Measurements from ENCODE around the gene FGD2. TPM values are rescaled to one million over a fixed set of nuclear protein-coding genes. Genes with fewer than 3 reads are reported as not detected.
A peak's percentile ranks its signal among the peaks of the same experiment; 100 is the strongest.

FGD2 gene
- total RNA-seq, 1 experiment from 2014 or later: 0.13 TPM

DNA sequence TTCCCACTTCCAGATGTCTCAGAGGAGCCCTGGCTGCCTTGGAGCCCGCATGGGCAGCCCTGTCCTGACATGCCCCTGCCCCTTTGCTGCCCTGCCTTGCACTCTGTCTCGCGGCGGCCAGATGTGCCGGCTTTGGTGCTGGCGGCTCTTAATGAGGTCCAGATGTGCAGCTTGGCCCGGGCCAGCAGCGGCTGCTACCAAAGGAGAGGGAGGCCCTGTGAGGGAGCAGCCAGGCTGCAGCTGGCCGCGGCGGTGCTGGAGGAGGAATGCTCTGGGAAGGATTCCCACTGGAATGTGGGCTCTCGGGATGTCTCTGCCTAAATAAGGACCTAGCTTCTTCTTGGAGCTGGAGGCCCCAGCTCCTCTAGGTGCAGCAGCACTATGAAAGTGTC lies 72.4 kb downstream of the FGD2 start:
- Mint-ChIP-seq H3K36me3 (ENCODE audit: insufficient read depth in 1 of 3, low read depth in 3 of 3) (peaks cover 0 to 6% (median 3%) of the 10 kb centered on the region in 3 experiments; a peak in 4 of 7 replicates), H3K9me3 (peaks cover 0 to 5% of the 10 kb centered on the region in 2 experiments; a peak in 2 of 5 replicates), H3K27ac (peak overlapping the region; percentile 57 to 87 (median 85); a peak in 3 of 7 replicates), H3K4me1 (peaks cover 15 to 20% of the 10 kb centered on the region in 2 experiments), H3K4me3 (no peak overlapping the region), H3K27me3 (ENCODE audit: low read depth) (no peaks in the 10 kb centered on the region)
- Histone ChIP-seq H2BK5ac (ENCODE audit: insufficient read length, low read length) (no peak overlapping the region), H2AK5ac (ENCODE audit: insufficient read length, low read length) (no peak overlapping the region), H3K4me1 (ENCODE audit: insufficient read depth, low read length) (no peaks in the 10 kb centered on the region; the same call in none of the 2 replicates), H3K79me2 (ENCODE audit: insufficient read depth, low read length) (no peaks in the 10 kb centered on the region), H3K9me3 (ENCODE audit: control insufficient read depth, low read depth, low read length) (no peaks in the 10 kb centered on the region), H3K4me2 (ENCODE audit: insufficient read depth, insufficient read length, low read length) (no peak overlapping the region), H4K8ac (replicated peaks; ENCODE audit: insufficient read length, low read depth, low read length) (no peak overlapping the region), H2BK12ac (ENCODE audit: insufficient read length, low read depth, low read length) (no peak overlapping the region), H3K18ac (ENCODE audit: insufficient read length, low read depth, low read length) (no peak overlapping the region), H3K27ac (ENCODE audit: insufficient read length, low read depth, low read length) (no peak overlapping the region), H3K9ac (ENCODE audit: extremely low read depth, insufficient read length, low read length) (no peak overlapping the region), H2BK15ac (ENCODE audit: low read depth, low read length) (no peak overlapping the region), H4K5ac (ENCODE audit: insufficient read length, low read depth, low read length) (no peak overlapping the region), H4K91ac (ENCODE audit: insufficient read length, low read depth, low read length) (no peak overlapping the region), H2BK120ac (ENCODE audit: low read depth, low read length, poor library complexity, severe bottlenecking) (no peak overlapping the region), H3K79me1 (ENCODE audit: insufficient read depth, low read depth, low read length, poor library complexity, severe bottlenecking) (no peaks in the 10 kb centered on the region), H3K56ac (ENCODE audit: insufficient read length, low read depth, low read length) (no peak overlapping the region), H2BK20ac (ENCODE audit: low read depth, low read length, poor library complexity, severe bottlenecking) (no peak overlapping the region), H2AFZ (ENCODE audit: low read length) (no peak overlapping the region), H3K23ac (ENCODE audit: insufficient read length, low read depth, low read length) (no peak overlapping the region), H3K4ac (ENCODE audit: low read depth, low read length) (no peak overlapping the region), H4K20me1 (ENCODE audit: control insufficient read depth, insufficient read depth, insufficient read length) (no peaks in the 10 kb centered on the region), H3K23me2 (ENCODE audit: insufficient read length, low read depth, low read length, poor library complexity, severe bottlenecking) (no peaks in the 10 kb centered on the region), H3T11ph (ENCODE audit: low read length) (no peak overlapping the region), H3K14ac (ENCODE audit: insufficient read depth, low read length) (no peak overlapping the region), H3K27me3 (ENCODE audit: insufficient read depth, low read length) (no peaks in the 10 kb centered on the region)
- peak; percentile 80 for DNase-seq
- TF ChIP-seq, protein P1, sequence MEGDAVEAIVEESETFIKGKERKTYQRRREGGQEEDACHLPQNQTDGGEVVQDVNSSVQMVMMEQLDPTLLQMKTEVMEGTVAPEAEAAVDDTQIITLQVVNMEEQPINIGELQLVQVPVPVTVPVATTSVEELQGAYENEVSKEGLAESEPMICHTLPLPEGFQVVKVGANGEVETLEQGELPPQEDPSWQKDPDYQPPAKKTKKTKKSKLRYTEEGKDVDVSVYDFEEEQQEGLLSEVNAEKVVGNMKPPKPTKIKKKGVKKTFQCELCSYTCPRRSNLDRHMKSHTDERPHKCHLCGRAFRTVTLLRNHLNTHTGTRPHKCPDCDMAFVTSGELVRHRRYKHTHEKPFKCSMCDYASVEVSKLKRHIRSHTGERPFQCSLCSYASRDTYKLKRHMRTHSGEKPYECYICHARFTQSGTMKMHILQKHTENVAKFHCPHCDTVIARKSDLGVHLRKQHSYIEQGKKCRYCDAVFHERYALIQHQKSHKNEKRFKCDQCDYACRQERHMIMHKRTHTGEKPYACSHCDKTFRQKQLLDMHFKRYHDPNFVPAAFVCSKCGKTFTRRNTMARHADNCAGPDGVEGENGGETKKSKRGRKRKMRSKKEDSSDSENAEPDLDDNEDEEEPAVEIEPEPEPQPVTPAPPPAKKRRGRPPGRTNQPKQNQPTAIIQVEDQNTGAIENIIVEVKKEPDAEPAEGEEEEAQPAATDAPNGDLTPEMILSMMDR (conservative IDR thresholded peaks at IDR 0.05): no peak
- no CpG with 5 or more reads among the region's 12 CpGs for WGBS (ENCODE audit: extremely low coverage, insufficient read length, low lambda C conversion rate)

Other genes with a start within 250 kb of the FGD2 start
- gene CPNE5, start 166.2 kb upstream of the FGD2 start, total RNA-seq (2021): 0.29 and 0.52 TPM in 2 replicates
- 87.8 and 88.3 TPM in 2 replicates for gene PPIL1, start 130.9 kb upstream of the FGD2 start, total RNA-seq (2021)
- 11.8 and 12.7 TPM in 2 replicates for gene C6orf89, start 119.7 kb upstream of the FGD2 start, total RNA-seq (2021)
- not detected in 2 replicates for gene PI16, start 50.9 kb upstream of the FGD2 start, total RNA-seq (2021)
- 200 and 205 TPM in 2 replicates for gene MTCH1, start 19.5 kb upstream of the FGD2 start, total RNA-seq (2021)
- 46.7 and 47.5 TPM in 2 replicates for gene PIM1, start 164.5 kb downstream of the FGD2 start, total RNA-seq (2021)